Vagina (tissue), 2 donors: ENCODE data around the gene INSC. TPM values are rescaled to one million over a fixed set of nuclear protein-coding genes. Genes with fewer than 3 reads are reported as not detected.

Source experiments
- DNase-seq, 2 donors: peaks; one replicate each; pipeline ENCODE4 v3.0.0-alpha.2; 2017; ENCODE audit errors: extremely low spot score in 2 of 2
- H3K27ac ChIP-seq: fragments of 200-600 bp; sonication (generic); one replicate; pipeline ENCODE4 v1.5.1; 2019
- H3K27me3 ChIP-seq: fragments of 200-600 bp; sonication (generic); one replicate; pipeline ENCODE4 v1.5.1; 2019
- H3K36me3 ChIP-seq, 2 donors: fragments of 200-600 bp; sonication (generic); one replicate each; pipeline ENCODE4 v1.5.1; 2017 to 2019
- H3K4me1 ChIP-seq: fragments of 200-600 bp; sonication (generic); one replicate; pipeline ENCODE4 v1.5.1; 2019
- H3K4me3 ChIP-seq, 2 donors: fragments of 200-600 bp; sonication (generic); 1 replicate in 1 of 2; 2 replicates in 1 of 2; pipeline ENCODE4 v1.5.1; 2016 to 2019
- H3K9me3 ChIP-seq: fragments of 200-600 bp; sonication (generic); one replicate; pipeline ENCODE4 v1.5.1; 2019
- CTCF ChIP-seq, 3 experiments: fragments of 450-650 bp in 2 of 3; fragments of 200-600 bp in 1 of 3; sonication (generic) in 1 of 3; IDR thresholded peaks; one replicate each; pipeline ENCODE4 v1.5.1; 2017 to 2019; ENCODE audit warnings: antibody characterized with exemption in 3 of 3, mild to moderate bottlenecking in 2 of 3, moderate library complexity in 2 of 3
- POLR2A ChIP-seq, 2 donors: fragments of 450-650 bp; IDR thresholded peaks; one replicate each; pipeline ENCODE4 v1.6.1; 2017; ENCODE audit warnings: antibody characterized with exemption in 2 of 2, mild to moderate bottlenecking in 2 of 2, moderate library complexity in 2 of 2
- POLR2AphosphoS5 ChIP-seq, 2 donors: sonication (generic); formaldehyde crosslinking; IDR thresholded peaks; one replicate each; pipeline ENCODE4 v1.9.0; 2017; ENCODE audit warnings: antibody characterized with exemption in 2 of 2, mild to moderate bottlenecking in 2 of 2, low read depth in 1 of 2; ENCODE audit not compliant: insufficient read depth in 1 of 2
- intact Hi-C: fragments of 100-400 bp; cut with DNase I; formaldehyde crosslinking; loops from one replicate; pipeline ENCODE4 v1.15.1; 2023
- total RNA-seq: library from RNA; depleted of rRNA; stranded (reverse); fragments of >200 nt; gene quantifications from one replicate; pipeline ENCODE4 v1.2.3, GENCODE V29; 2016

The INSC gene
- total RNA-seq, 1 donor from 2014 or later, result 3.2 TPM

DNA sequence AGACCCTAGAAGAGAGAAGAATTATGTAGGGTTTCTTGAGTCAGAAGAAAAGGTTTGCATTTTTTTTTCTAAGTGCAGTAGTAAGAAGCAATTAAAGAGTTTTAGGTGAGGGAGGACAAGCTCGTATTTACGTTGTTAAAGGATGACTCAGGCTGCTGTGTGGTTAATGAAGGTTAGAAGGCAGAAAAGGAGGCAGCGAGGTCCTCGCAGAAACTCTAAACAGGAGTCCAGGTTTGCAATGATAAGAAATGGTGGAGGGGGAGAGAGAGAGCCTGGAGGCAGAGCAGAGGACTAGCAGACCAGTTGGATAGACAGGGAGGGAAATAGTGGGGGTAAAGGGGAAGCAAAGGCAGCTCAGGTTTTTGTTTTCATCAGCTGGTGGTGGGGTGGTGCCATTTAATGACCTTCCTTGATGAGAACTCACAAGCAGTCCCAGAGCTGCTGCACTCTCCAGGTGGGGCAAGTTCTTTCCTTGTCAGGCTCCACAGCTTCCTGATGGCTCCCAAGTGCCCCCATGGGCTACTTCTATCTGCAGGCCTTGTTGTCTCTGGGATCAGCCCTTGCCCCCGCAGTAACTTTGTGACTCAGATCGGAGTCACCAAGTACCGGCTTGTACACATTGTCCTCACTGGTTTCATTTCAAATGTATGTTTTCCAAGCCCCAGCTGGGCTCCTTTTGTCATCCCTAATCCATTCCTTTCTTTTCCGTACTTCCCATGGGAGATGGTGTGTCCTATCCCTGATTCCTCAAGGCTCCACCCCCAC, 8.3 kb upstream of the INSC start:
- Histone ChIP-seq H3K27me3 (no peaks in the 10 kb centered on the region), H3K4me1 (no peaks in the 10 kb centered on the region), H3K27ac (no peak overlapping the region), H3K9me3 (no peaks in the 10 kb centered on the region), H3K36me3 (no peaks in the 10 kb centered on the region), H3K4me3 (no peak overlapping the region)
- DNase-seq, result no peak
- TF ChIP-seq POLR2A (IDR thresholded peaks at IDR 0.05) (no peak), CTCF (IDR thresholded peaks at IDR 0.05) (no peak), POLR2AphosphoS5 (IDR thresholded peaks at IDR 0.05; ENCODE audit: insufficient read depth in 1 of 2, low read depth in 1 of 2) (no peak)
- intact Hi-C loops, result no loop called here

- Histone ChIP-seq H3K27ac (no peak overlapping the region), H3K36me3 (no peaks in the 10 kb centered on the region), H3K4me3 (no peak overlapping the region), H3K4me1 (no peaks in the 10 kb centered on the region), H3K27me3 (no peaks in the 10 kb centered on the region), H3K9me3 (no peaks in the 10 kb centered on the region)
- TF ChIP-seq POLR2AphosphoS5 (IDR thresholded peaks at IDR 0.05; ENCODE audit: insufficient read depth in 1 of 2, low read depth in 1 of 2) (no peak), CTCF (IDR thresholded peaks at IDR 0.05) (no peak), POLR2A (IDR thresholded peaks at IDR 0.05) (no peak)
- intact Hi-C loops, result no loop called here
- DNase-seq, result no peak
These were observed 6.8 kb upstream of the INSC start for GRCh38 chr11:15107730-15108515.

DNA sequence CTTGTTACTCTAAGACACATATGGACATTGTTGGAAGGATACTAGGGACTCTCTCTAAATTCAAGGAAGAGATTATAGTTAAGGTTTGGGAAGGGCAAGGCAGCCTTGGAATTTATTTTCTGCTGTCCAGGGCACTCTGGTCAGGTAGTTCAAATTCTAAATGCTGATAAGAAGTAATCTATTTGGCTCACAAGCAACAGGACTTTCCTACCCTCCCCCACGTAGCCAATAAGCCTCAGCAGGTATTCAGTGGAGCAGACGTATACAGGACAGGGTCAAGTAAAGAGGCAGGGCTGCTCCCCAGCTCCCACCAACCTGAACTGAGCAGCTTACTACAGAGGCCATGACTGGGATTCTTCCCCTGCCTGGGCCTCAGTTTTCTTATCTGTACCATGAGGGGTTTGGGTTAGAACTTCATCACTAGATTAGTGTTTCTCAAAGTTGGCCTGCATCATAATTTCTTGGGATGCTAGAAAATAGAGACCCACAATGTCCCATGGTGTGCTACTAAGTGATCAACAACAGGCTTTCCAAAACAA, 6.1 kb upstream of the INSC start:
- H3K4me3 ChIP-seq, result no peak overlapping the region
- H3K27ac ChIP-seq, result no peak overlapping the region
- DNase-seq, result no peak
- H3K27me3 ChIP-seq, result no peaks in the 10 kb centered on the region
- no peak for TF ChIP-seq POLR2AphosphoS5 (IDR thresholded peaks at IDR 0.05; ENCODE audit: insufficient read depth in 1 of 2, low read depth in 1 of 2)
- no peak for TF ChIP-seq POLR2A (IDR thresholded peaks at IDR 0.05)
- no peak for TF ChIP-seq CTCF (IDR thresholded peaks at IDR 0.05)
- no peaks in the 10 kb centered on the region for H3K36me3 ChIP-seq
- intact Hi-C loops, result no loop called here
- no peaks in the 10 kb centered on the region for H3K9me3 ChIP-seq
- no peaks in the 10 kb centered on the region for H3K4me1 ChIP-seq

GRCh38 chr11:15109602-15110001, 5.1 kb upstream of the INSC start:
- no peak overlapping the region for H3K4me3 ChIP-seq
- intact Hi-C loops, result no loop called here
- TF ChIP-seq CTCF (IDR thresholded peaks at IDR 0.05), result no peak
- no peak for TF ChIP-seq POLR2AphosphoS5 (IDR thresholded peaks at IDR 0.05; ENCODE audit: insufficient read depth in 1 of 2, low read depth in 1 of 2)
- no peak for TF ChIP-seq POLR2A (IDR thresholded peaks at IDR 0.05)

More at GRCh38 chr11:15109602-15110001, 5.1 kb upstream of the INSC start:
- peak in 1 of 2 donors; percentile 62 for DNase-seq
- Histone ChIP-seq H3K27ac (no peak overlapping the region), H3K36me3 (no peaks in the 10 kb centered on the region), H3K4me1 (no peaks in the 10 kb centered on the region), H3K27me3 (no peaks in the 10 kb centered on the region), H3K9me3 (no peaks in the 10 kb centered on the region)
